Measurements from ENCODE around the gene AKNA. TPM values are rescaled to one million over a fixed set of nuclear protein-coding genes. Genes with fewer than 3 reads are reported as not detected.

AKNA gene
- total and polyA plus RNA-seq, 2 of the 8 experiments (the other 6 are each of a cell fraction or from before 2014, with no cell fraction given): 21.0 to 27.4 TPM

- Histone ChIP-seq H3K4me3 (ENCODE audit: extremely low read depth in 1 of 4, insufficient read depth in 2 of 4, low read depth in 3 of 4, low read length in 4 of 4) (no peak overlapping the region), H4K20me1 (replicated peaks in 1 of 2; ENCODE audit: control insufficient read depth in 1 of 2, insufficient read depth in 2 of 2, low read length in 2 of 2) (peaks cover 0 to 2% of the 10 kb centered on the region in 2 experiments), H3K4me2 (ENCODE audit: insufficient read depth in 1 of 2, low read depth in 2 of 2, low read length in 2 of 2) (no peak overlapping the region), H3K14ac (ENCODE audit: insufficient read length) (no peak overlapping the region), H2BK20ac (ENCODE audit: low read length) (no peak overlapping the region), H2BK120ac (replicated peaks; ENCODE audit: low read depth, low read length) (no peak overlapping the region), H4K91ac (replicated peaks; ENCODE audit: insufficient read length, low read length) (no peak overlapping the region), H3K23ac (ENCODE audit: insufficient read length) (no peak overlapping the region), H3K27me3 (replicated peaks in 1 of 4; ENCODE audit: control insufficient read depth in 3 of 4, extremely low read depth in 1 of 4, insufficient read depth in 3 of 4, low read length in 3 of 4) (no peaks in the 10 kb centered on the region), H2BK12ac (ENCODE audit: low read depth, low read length) (no peak overlapping the region), H3K4ac (replicated peaks; ENCODE audit: insufficient read length, low read depth, low read length) (no peak overlapping the region), H4K8ac (ENCODE audit: extremely low read depth, insufficient read depth, low read length) (no peak overlapping the region), H3K9me3 (ENCODE audit: insufficient read depth in 2 of 2, low read depth in 1 of 2, low read length in 1 of 2) (no peaks in the 10 kb centered on the region), H4K5ac (ENCODE audit: insufficient read length, low read depth, low read length) (no peak overlapping the region), H3K79me2 (ENCODE audit: control insufficient read depth in 1 of 2, insufficient read depth in 2 of 2, low read length in 2 of 2) (no peaks in the 10 kb centered on the region), H2BK15ac (ENCODE audit: low read length) (no peak overlapping the region), H3K27ac (ENCODE audit: low read depth, low read length) (no peak overlapping the region), H3K56ac (replicated peaks; ENCODE audit: insufficient read length, low read depth, low read length) (no peak overlapping the region), H3K18ac (ENCODE audit: extremely low read depth, low read length) (no peak overlapping the region), H3K9ac (replicated peaks in 1 of 4; ENCODE audit: extremely low read depth in 1 of 4, low read depth in 3 of 4, low read length in 3 of 4) (no peak overlapping the region), H3K36me3 (ENCODE audit: control insufficient read depth in 2 of 4, insufficient read depth in 4 of 4, low read length in 3 of 4) (peaks cover 12 to 74% (median 50%) of the 10 kb centered on the region in 4 experiments), H3K79me1 (ENCODE audit: low read depth, low read length) (no peaks in the 10 kb centered on the region), H2BK5ac (ENCODE audit: low read depth, low read length) (no peak overlapping the region), H2AFZ (ENCODE audit: low read length) (no peak overlapping the region), H3K23me2 (ENCODE audit: low read depth, low read length) (no peaks in the 10 kb centered on the region), H2AK5ac (ENCODE audit: low read depth, low read length) (no peak overlapping the region), H3K4me1 (replicated peaks in 1 of 4; ENCODE audit: control insufficient read depth in 3 of 4, insufficient read depth in 4 of 4, low read length in 3 of 4) (peaks cover 0 to 2% (median under 1%) of the 10 kb centered on the region in 4 experiments; a peak in 4 of 7 replicates)
- WGBS, 2 experiments (ENCODE audit: extremely low coverage in 1 of 2, insufficient coverage in 1 of 2, insufficient read length in 1 of 2, insufficient replicate concordance in 2 of 2, low coverage in 1 of 2, low lambda C conversion rate in 2 of 2, missing lambda C conversion rate in 1 of 2): 87% methylated on average over 9 of the region's 9 CpGs; no CpG with 5 or more reads in 1 of the 2 experiments
- CTCF ChIA-PET (ENCODE audit: partially characterized antibody): interaction anchor here (1.0 to 2.8 kb wide), 5 partner anchors 10 to 65 kb away, joined by 3 to 14 read pairs (median 4); no protein-coding TSS in a partner anchor
- FAIRE-seq (no peak), DNase-seq (ENCODE audit: low read depth in 1 of 2, low spot score in 2 of 2) (no peak)
- POLR2A ChIA-PET (ENCODE audit: partially characterized antibody): interaction anchor here (1.1 to 2.5 kb wide), 3 partner anchors 12 to 45 kb away, joined by 3 to 8 read pairs (median 4); no protein-coding TSS in a partner anchor
- TF ChIP-seq BCL11A (IDR thresholded peaks at IDR 0.05; ENCODE audit: low read depth in 2 of 2, low read length in 2 of 2): no peak
- TF ChIP-seq EGR1 (IDR thresholded peaks at IDR 0.05; ENCODE audit: borderline replicate concordance, low read depth, low read length): no peak
- no peak for TF ChIP-seq CBX5 (IDR thresholded peaks at IDR 0.05; ENCODE audit: low read depth, low read length)
- no peak for TF ChIP-seq KDM5A (IDR thresholded peaks at IDR 0.05; ENCODE audit: low read length)
- TF ChIP-seq CHD1 (IDR thresholded peaks at IDR 0.05; ENCODE audit: low read depth, low read length): no peak
- TF ChIP-seq SUZ12 (IDR thresholded peaks at IDR 0.05; ENCODE audit: low read length): no peak
- no peak for TF ChIP-seq CBX8 (IDR thresholded peaks at IDR 0.05; ENCODE audit: borderline replicate concordance, low read depth, low read length)
- TF ChIP-seq HDAC6 (IDR thresholded peaks at IDR 0.05; ENCODE audit: low read depth, low read length): no peak
- no peak for TF ChIP-seq SP4 (IDR thresholded peaks at IDR 0.05; ENCODE audit: low read length)
- TF ChIP-seq SAP30 (IDR thresholded peaks at IDR 0.05; ENCODE audit: insufficient read depth, insufficient replicate concordance, low read length): no peak
- TF ChIP-seq CTBP2 (IDR thresholded peaks at IDR 0.05; ENCODE audit: borderline replicate concordance, insufficient read depth, insufficient read length, low read length): no peak
- no peak for TF ChIP-seq RXRA (IDR thresholded peaks at IDR 0.05; ENCODE audit: insufficient read depth, low read depth, low read length)
These were observed 44.2 kb downstream of the AKNA start for GRCh38 chr9:114343471-114344187.
